Measurements from ENCODE around the gene SEPTIN12.

SEPTIN12 gene

DNA sequence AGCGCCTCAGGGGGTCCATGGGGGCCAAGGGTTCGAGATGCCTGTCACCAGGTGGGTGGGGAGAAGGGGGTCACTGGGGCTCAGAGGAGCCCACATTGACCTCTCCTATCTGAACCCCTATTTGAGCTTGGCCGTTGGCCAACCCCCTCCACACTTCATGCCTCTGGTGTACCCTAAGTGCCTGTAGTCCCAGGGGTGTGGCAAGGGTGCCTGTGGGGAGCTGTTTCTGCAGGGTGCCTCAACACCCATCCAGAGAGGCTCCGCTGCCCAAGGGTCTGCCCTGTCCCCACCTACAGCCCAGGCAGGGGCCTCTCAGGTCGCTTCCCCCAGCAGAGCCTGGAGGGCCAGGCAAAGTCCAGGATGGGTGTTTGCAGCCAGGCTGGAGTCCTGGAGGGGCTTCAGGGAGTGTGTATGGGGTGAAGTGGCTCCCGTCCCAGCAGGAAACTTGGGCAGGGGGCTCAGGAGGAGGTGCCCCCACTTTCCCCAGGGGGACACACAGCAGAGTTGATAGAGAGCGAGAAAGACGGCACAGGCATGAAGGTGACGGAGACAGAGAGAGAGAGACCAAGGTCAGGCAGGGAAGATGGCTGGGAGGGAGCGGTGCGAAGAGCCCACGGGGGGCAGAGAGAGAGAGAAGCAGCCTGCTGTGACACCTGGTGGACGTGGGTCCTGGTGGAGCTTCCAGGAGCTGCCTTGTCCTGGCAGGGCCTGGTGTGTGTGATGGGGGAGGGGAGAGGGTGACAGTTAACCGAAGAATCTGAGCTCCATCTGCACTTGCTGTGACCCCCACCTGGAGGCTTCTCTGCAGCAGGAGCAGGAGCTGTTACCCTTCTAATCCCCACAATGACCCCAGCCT, at the start of gene SEPTIN12:
Gene SEPTIN12, minus strand, starts transcription at position 719 of the 856 bp plus-strand sequence. Its CDS starts 700 bp downstream, at position 19.
- FAIRE-seq = no peak

DNA sequence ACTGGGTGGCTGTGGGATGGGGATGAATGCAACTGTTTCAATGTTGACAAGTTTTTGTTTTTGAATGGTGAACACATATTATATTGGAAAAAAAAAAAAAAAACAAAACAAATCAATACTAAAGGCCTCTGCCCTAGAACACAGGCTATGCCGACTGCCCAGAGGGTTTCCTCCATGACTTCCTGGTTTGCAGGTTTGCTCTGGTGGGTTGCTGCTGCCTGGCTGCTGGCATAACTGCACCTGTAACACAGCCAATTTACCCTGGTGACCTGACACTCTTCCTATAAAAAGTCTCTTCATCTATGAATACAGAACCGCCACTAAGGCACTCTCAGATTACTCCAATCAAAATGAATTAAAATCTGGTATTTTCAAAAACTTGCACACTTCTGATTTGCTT, 48.6 kb upstream of the SEPTIN12 start:
- no peak for FAIRE-seq

- no peak for FAIRE-seq
Observed at GRCh38 chr16:4833584-4833983, 45.4 kb upstream of the SEPTIN12 start.

DNA sequence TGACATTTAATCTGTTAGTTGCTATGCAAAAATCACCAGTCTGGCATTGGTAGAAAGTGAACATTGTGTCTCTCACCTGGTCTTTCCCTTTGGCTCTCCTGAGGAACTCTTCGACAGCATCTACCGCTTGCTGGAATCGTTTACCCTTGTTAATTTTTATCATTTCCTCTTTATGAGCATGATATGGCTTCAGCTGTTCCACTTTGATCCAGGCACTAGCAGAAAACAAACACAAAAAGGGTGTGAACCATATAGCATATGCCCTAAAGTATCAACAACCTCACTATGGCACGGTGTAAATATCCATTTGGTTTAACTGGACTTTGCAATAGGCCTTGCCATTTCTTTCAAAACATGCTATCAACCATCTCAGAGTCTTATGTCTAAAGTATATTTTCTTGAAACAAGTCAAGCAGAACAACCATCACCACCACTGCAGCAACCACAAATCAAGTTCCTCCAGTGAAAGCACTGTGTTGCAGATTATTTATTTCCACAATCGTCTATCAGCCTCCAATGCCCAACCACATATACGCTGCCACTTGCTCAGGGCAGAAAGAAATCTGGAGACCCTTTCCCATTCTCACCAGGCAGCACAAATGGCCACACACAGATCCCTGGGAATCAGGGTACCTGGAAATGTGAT, 44.7 kb upstream of the SEPTIN12 start:
- no peak for FAIRE-seq

- FAIRE-seq = no peak
Observed at GRCh38 chr16:4831616-4832015, 43.5 kb upstream of the SEPTIN12 start.

DNA sequence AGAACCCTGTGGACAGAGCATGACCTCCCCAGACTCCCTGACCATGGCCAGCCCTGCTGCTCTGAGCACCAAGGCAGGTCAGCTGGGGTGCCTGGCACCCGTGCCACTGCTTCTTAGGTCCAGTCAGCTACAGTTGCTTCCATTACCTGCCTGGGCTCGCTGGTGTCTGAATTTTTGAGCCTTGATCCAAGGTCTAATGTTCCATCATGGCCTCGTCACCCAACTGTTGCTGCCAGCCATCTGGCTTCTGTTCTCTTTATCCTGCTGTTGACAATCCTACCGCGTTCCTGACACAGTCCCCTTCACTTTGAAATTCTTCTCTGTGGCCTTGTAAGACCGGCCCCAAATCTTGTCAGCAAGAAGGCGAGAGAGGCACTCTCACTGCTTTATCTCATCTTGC, 42.3 kb upstream of the SEPTIN12 start:
- no peak for FAIRE-seq

GRCh38 chr16:4828567-4829321, 40.6 kb upstream of the SEPTIN12 start:
- FAIRE-seq = no peak

GRCh38 chr16:4826980-4827379, 38.8 kb upstream of the SEPTIN12 start:
- FAIRE-seq = no peak

DNA sequence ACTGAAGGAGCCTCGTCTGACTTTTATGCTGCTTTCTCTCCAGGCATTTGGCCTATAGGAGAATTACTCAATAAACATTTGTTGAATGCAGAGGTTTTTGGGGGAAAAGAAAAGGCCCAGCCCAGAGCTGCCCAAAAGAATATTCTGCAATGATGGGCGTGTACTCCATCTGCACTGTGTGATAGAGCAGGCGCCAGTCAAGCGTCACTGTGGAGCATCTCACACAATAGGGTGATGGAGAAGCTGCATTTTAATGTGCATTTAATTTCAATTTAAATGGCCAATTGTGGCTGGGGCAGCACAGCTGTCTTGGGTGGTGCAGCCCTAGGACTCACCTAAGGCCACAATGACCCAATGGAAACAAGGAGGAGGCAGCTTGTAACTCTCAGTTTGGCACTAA, 38.4 kb upstream of the SEPTIN12 start:
- FAIRE-seq = no peak

DNA sequence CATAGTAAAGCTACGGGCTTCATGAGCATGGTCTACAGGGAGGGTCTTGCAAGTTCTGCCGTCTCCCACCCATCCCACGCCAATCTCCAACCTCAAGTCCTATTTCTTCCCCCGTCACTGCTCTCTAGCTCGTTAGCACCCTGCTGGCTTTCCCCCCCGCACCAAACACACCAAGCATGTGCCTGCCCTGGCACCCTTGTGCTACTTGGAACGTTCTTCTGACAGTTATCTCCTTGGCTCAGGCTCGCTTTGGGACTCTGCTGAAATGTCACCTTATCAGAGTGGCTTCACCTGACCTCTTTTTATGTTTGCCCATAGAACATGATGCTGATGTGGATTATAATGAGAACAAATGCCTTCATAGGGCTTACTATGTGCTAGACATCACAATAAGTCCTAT, 37.1 kb upstream of the SEPTIN12 start:
- no peak for FAIRE-seq

DNA sequence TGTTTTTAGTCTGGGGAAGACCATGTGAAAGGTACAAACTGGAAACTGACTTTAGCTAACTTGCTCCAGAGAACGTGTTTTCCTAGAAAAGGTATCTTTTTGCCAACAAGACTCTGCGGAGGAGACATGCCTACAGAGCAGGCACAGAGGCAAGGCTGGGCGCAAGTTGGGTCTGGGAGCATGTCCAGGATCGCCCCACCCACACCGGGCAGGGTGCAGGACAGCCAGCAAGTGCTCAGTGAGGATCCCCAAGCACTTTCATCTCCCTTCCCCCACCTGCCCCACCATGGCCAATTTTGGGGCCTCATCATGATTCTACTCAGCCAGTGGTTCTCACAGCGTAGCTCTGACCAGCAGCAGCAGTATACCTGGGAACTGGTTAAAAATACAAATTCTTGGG, 32.5 kb upstream of the SEPTIN12 start:
- FAIRE-seq = no peak

- no peak for FAIRE-seq
Observed at GRCh38 chr16:4814542-4815173, 26.5 kb upstream of the SEPTIN12 start.

DNA sequence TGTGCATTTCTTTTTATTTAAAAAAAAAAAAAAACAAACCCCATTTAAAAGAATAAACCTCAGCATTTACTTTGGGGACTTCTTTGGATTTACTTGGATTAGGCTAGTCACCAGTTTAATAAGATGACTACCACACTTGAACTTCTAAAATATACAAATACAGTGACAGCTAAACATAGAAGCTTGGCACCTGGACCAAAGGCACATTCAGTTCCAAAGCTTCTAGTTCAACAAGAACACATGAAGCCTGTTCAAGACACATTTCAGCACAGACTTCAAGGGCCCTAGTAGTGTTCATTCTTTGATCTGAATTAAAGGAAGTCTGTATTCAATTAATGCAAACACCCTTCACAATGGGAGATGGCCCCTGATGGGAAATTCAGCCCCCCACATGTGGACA, 25.9 kb upstream of the SEPTIN12 start:
- no peak for FAIRE-seq

GRCh38 chr16:4813251-4814003, 25.3 kb upstream of the SEPTIN12 start:
- no peak for FAIRE-seq

GRCh38 chr16:4811773-4812172, 23.6 kb upstream of the SEPTIN12 start:
- no peak for FAIRE-seq

DNA sequence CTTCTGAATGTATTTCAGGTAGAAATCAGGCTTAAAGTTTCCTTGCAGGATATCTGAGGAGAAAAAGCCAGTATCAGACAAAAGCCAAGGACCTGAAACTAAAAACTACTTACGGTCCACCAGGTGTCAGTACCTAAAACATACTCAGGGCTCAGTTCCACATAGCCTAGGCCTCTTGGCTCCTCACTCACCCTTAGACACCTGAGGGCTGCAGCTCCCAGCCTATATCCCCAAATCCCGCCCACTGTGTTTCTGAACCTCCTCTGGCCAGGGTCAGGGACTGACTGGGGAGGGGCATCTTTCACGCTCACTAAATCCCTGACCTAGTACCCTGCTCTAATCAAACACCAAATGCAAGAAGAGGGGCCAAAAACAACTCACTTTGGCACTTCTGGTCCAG, 23.1 kb upstream of the SEPTIN12 start:
- FAIRE-seq = no peak

GRCh38 chr16:4806280-4806679, 18.1 kb upstream of the SEPTIN12 start:
- no peak for FAIRE-seq

DNA sequence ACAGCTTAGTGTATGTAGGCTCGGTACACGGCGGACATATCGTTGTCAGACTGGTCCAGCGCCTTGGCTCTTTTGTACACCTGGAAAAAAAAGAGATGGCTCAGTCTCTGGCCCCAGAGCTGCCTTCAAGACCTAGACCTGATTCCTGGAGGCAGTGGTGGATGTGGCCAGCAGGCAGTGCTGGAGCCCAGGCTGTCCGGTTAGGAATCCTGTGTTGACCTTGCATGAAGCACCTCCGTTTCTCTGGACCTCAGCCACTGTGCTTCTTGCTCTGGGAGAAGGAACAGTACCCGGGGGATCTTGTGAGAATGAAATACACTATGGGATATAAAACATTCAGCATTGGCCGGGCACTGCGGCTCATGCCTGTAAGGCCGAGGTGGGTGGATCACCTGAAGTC, 17.1 kb upstream of the SEPTIN12 start:
- no peak for FAIRE-seq

DNA sequence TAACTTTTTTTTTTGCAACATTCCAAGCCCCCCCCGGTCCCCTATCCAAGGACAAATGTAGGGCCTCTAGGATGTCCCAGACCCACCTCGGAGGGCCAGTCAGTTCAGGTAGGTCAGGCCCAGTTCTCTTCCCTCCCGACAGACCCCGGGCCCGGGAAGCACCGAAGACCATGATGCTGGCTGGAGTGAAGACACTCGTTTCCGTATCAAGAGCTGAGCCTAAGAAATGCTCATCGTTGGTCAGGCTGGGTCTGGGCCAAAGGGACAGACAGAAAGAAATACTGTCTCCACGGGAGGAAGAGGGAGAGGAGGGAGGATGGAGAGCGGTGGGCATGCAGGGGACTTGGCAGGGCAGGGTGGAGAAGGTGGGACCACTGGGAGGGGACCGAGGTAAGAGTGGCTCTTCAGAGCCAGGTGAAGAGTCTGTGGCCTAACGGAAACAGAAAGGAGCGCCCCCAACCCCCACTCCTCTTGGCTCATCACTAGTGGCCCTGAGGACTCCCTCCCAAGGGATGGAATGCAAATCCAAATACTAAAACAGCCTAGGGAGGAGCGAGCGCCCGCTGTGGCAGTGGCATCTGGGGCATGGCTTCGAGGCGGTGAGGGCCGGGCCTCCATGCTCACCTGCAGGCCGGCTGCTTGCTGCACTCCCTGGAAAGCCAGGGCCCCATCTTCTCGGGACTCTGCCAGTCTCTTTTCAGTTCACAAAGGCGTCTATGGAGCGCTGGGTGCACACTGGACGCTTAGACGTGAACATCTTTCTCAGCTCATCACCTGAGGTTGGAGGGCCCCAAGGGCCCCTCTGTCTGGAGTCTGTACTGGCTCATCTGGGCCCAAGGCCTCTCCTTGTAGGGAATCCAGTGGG, 16.0 kb upstream of the SEPTIN12 start:
- FAIRE-seq = no peak

- no peak for FAIRE-seq
Observed at GRCh38 chr16:4803401-4803844, 15.3 kb upstream of the SEPTIN12 start.

- peak; percentile 61 for FAIRE-seq
Observed at GRCh38 chr16:4802659-4803287, 14.6 kb upstream of the SEPTIN12 start.
